ENCODE data around the gene SSU72.
A peak's percentile ranks its signal among the peaks of the same experiment; 100 is the strongest.

The SSU72 gene

GRCh38 chr1:1574721-1575537, at the start of gene SSU72:
Gene SSU72 (minus strand): TSS chr1:1574863. CDS start chr1:1574557, 306 bp downstream.
- peak; percentile 84 for DNase-seq

DNA sequence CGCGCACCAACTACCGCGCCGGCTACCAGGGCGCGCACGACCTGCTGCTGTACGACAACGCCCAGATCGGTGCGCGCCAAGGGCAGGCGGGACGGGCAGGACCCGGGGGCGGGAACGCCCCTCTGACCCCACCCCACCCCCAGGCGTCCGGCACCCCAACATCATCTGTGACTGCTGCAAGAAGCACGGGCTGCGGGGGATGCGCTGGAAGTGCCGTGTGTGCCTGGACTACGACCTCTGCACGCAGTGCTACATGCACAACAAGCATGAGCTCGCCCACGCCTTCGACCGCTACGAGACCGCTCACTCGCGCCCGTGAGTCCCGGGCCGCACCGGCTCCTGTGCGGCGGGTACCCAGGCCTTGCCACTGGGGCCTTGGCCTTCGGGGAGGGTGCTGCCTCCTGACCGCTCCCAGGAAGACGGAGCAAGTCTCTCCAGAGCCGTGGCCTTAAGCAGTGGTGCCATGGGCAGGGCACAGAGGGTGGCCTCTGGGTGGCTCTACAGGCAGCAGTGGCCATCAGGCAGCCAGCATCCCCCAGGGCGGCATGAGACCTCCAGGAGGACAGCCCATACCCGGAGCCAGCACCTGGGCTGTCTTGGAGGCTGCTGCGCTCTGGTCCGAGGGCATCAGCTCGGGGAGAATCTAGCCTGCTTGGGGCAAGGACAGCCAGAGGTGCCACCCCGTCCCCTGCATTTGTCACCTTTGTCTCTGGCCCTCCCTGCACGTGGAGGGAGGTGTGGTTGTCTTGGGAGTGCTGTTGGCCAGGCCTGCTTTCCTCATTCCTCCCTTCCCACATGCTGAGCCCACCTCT, 49.2 kb upstream of the SSU72 start:
- no peak for DNase-seq

DNA sequence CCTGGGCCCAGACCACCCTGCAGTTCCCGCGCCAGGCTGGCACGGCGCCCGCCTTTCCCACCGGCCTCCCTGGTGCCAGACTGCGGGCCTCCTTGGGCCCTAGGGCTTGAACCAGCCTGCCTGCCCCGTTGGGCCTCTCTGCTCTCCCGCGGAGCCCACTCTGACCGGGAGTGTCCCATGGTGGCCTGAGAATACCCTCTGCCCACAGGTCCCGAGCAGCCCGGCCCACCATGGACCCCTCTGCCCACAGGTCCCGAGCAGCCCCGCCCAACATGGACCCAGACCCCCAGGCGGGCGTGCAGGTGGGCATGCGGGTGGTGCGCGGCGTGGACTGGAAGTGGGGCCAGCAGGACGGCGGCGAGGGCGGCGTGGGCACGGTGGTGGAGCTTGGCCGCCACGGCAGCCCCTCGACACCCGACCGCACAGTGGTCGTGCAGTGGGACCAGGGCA, 48.5 kb upstream of the SSU72 start:
- DNase-seq, result no peak

GRCh38 chr1:1622788-1623094, 48.1 kb upstream of the SSU72 start:
- DNase-seq, result no peak

DNA sequence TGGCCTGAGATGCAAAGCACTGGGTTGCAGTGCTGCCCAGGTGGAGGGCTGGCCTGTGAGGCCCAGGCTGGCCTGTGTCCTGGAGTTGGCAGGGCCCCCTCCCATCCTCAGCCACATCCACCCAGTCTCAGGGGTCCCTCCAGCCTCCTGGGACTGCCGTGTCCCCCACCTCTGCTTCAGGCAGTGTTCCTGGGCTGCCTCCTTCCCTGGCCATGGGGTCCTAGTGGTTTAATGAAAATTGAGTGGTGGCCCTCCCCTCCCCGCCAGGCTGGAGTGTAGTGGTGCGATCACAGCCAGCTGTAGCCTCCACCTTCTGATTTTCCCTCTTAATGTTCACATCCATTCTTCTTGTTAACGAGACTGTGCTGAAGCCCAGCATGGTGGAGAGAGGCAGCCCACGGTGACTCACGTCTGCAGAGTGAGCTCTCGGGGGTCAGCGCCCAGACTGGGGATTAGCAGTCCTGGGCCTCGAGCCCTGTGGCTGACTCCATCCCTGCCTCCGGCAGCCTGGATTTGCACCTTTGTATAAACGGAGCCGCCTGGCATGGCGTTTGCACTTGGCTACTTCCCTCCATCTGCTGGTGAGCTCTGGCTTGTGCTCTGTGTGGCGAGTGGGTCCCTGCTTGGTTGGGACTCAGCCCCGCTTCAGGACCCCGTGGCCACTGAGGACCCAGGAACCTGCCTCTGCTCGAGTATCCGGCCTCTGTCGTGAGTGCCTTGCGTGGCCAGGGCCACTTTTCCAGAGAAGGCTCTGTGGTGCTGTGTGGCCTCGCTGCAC, 47.5 kb upstream of the SSU72 start:
- DNase-seq, result no peak

- DNase-seq, result no peak
These were observed 46.7 kb upstream of the SSU72 start for GRCh38 chr1:1621173-1622009.

DNA sequence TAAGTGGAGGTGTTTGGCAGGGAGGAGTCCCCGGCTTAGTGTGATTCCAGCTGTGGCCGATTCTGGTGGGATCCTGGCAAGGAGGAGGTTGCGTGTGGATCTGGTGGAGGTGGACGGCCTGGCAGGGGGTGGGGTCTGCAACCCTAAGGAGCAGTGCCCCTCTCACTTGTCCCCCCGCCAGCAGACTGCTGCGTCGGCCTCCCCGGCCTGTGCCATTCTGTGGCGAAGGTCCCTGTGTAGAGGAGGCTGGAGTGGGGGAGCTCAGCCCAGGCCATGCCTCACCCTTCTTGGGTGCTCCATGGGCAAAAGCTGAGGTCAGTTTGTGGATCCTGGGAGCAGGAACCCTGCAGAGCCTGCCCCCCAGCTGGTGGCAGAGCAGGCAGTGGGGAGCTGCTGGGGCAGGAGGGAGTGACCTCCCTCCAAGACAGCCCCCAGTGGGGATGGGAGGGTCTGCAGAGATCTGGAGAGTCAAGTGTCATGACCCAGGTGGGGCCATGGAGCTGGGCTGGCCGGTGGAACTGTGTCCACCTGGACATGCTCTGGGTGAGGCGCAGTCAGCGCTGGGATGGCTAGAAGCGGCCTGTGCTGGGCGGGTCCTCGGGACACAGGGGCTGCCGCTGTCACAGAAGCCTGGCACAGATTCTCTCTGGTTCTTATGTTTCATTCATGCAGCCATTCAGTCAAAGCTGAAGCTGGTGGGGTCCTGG, 45.9 kb upstream of the SSU72 start:
- DNase-seq, result no peak

DNA sequence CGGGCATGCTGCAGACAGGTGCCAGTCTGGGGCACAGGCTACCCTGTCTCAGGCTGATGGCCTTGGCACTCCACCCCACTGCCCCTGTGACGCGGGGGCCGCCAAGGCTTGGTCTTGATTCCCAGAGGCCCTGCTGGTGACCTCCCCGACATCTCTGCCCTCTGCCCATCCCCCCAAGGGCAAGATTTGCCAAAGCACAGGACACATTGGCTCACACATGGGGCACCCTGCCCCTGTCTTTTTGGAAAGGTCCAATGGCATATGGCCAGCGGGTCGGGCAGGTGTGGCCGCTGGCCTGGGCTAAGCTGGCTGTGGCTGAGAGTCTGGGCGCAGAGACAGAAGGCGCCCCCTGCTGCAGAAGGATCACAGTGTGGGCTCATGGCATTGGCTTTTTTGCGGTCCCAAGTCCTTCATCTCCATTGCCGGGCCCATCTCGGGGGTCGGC, 45.3 kb upstream of the SSU72 start:
- DNase-seq, result no peak

GRCh38 chr1:1618396-1619068, 43.9 kb upstream of the SSU72 start:
- DNase-seq, result no peak

GRCh38 chr1:1617925-1618324, 43.3 kb upstream of the SSU72 start:
- no peak for DNase-seq

DNA sequence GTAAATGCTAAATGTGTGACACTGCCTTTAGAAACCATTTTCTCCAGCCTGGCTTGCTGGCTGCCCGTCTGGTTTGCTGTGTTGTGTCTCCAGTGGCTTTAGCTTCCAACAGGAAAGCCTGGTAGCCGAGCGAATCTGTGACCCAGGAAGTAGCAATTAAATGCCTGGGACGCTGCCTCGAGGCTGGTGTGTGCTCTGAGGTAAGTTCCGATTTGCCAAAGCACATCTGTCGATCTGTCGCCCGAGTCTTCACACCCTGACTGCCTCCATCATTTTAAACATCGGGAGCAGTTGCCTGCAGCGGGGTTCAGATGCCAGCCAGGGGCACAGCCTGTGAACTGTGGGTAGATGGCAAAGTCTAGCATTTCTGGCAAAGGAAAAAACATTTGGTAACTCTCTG, 42.9 kb upstream of the SSU72 start:
- no peak for DNase-seq

DNA sequence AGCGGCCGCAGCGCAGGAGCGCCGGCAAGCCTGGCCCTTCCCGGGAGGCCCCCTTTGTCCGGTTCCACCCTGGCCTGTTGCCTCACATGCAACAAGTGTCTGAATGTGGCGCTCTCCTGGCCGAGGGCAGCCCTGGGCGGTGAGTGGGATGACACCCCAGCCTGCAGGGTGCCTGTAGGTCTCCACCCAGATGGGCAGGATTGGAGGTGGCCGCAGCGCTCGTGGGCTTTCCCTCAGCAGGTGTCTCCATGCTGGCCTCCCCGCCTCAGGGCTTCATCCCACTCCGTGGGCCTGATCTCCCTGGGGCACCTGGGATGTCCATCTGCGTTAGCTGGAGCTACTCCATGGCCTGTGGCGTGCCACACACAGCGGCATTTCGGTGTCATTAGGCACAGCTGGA, 42.2 kb upstream of the SSU72 start:
- no peak for DNase-seq

DNA sequence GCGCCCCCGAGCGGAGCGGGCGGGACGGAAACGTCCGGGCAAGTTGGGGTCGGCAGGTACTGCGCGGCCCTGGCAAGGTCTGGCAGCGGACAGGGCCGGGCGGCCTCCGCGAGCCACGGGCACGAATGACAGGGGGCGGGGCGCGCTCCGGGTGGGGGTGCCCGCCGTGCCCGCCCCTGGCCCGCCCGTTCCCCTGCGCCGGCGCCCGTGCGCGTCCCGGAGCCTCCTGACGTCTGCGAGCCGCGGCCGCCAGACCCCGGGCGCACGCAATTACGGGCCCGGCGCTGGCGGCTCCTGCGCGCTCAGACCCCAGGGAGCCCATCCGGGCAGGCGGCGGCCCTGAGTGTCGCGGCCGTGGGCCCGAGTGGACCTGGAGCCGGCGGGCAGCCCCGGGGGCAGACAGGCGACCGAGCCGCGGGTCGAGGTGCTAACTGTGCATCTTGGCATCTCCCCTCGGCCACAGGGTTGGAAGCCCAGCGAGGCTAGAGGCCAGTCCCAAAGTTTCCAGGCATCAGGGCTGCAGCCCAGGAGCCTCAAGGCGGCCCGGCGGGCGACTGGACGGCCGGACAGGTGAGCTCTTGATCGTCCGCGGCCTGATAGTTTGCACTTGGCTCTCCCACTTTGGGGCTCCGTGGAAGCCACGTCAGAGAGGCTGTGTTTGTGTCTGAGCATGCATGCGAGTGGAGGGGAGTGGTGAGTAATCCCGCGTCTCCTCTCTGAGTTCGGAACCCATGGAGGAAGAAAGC, 41.6 kb upstream of the SSU72 start:
- peak; percentile 11 for DNase-seq

DNA sequence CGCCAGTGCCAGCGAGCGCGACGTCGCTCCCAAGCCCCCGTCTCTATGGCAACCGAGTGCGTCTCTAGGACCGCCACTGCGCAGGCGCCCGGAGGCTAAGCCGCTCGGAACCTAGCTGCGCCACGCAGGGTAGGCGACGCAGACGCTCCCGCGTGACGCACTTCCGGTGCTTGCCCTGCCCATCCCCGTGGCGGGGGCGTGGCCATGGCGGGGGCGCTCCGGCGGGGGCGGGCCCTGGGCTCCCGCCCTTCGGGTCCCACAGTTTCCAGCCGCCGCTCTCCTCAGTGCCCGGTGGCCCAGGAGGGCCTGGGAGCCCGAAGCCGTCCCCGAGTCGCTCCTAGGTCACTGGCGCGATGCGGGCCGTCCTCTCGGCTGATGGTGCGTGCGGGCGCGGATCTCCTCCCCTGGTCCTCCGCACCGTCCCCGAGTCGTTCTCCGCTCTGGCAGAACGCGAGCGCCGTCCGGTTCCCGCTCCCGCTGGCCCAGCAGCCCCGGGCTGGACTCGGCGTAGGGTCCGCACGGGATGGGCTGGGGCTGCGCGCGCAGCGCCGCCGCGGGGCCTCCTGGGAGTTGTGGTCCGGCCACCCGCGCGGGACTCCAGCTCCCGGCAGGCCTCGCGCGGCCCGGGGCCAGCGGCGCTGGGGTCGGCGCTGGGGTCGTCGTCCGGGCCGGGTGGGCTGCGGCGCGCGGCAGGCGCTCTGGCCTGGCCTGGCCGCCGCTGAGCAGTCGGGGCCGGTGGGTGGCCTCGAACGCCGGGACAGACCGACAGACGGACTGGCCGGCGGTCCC, 40.8 kb upstream of the SSU72 start, which contains the start of gene MIB2:
MIB2 (plus strand) TSS at position 245 of the 789 bp plus-strand sequence. CDS start 7,953 bp downstream, outside the sequence.
- DNase-seq, result peak; percentile 97

DNA sequence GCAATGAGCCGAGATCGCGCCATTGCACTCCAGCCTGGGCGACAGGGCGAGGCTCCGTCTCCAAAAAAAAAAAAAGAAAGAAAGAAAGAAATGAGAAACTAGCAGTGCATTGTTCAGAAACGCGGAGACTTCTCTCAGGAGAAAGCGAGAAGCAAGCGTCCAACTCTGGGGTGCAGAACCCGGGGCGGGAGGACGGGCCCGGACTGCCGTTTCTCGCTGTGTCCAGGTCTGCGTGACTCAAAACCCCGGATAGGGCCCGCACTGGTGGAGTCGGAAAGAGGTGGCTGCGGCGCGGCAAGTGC, 40.2 kb upstream of the SSU72 start:
- no peak for DNase-seq

DNA sequence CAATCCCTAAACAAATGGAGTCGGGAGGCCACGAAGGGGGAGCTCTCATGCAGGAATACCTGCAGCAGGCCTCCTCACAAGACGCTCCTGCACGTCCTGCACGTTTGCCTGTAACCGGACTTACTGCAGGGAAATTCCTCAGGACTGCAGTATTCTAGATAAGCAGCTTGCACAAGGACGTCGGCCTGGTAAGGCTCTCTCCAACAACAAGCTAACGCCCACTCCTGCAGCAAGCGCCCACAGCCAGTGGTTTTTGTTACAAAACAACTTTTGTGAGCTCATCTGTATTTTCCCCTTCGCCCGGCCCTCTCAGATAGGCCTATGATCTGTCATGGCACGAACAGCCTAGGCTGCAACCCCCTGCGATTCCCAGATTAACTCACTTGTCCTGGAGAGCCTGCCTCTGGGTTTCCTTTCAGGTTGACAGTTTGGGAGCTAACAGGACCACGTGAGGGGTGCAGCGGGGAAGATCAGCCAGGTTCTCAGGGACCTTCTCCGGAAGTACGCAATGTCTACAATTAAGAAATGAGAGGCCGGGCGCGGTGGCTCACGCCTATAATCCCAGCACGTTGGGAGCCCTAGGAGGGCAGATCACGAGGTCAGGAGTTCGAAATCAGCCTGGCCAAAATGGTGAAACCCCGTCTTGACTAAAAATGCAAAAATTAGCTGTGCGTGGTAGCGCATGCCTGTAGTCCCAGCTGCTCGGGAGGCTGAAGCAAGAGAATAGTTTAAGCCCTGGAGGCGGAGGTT, 39.7 kb upstream of the SSU72 start:
- no peak for DNase-seq

GRCh38 chr1:1613509-1614082, 38.9 kb upstream of the SSU72 start:
- DNase-seq, result no peak

GRCh38 chr1:1612104-1612400, 37.4 kb upstream of the SSU72 start:
- DNase-seq, result no peak

DNA sequence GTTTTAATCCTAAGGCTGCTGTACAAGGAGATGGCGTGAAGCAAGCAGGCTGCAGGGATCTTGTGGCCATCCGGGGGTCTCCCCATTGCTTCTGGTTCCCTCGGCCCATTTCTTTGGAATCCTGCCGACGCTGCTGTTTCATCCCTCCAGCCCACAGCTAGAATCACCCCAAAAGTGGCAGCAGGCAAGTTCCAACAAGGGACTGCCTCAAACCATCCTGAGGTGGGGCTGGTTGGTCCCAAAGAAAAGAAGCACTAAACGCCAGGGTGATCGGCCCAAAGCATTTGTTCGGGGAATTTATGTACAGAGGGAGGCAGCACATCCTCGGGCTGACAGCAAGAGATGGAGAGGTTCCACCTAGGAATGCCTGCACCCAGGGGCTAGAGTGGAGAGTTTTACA, 36.1 kb upstream of the SSU72 start:
- DNase-seq, result no peak

Data from NCI-H146 (cell line).